Calu3 (cell line): ENCODE data around the gene DNAH1. TPM values are rescaled to one million over a fixed set of nuclear protein-coding genes. Genes with fewer than 3 reads are reported as not detected.

ENCODE experiments used
- BruUV-seq: library from RNA; stranded (reverse); fragments of 400-500 nt; replicated peaks from 2 replicates; lab custom pipeline; 2021; lab: Mats Ljungman, UMichigan
- CTCF ChIA-PET: fragments of 300-600 bp; sonication (Branson Sonifier 250); formaldehyde crosslinking; loops from one replicate; lab custom pipeline; 2022; ENCODE audit warnings: antibody characterized with exemption; lab: Charles Lee
- DNase-seq: peaks from one replicate; pipeline ENCODE4 v3.0.0; 2022
- H3K27ac Mint-ChIP-seq: one replicate; pipeline ENCODE4 v1.8.0; 2022; ENCODE audit warnings: mixed read lengths; ENCODE audit not compliant: unreplicated experiment
- H3K27me3 Mint-ChIP-seq: one replicate; pipeline ENCODE4 v1.8.0; 2022; ENCODE audit warnings: mixed read lengths; ENCODE audit not compliant: unreplicated experiment
- H3K36me3 Mint-ChIP-seq: one replicate; pipeline ENCODE4 v1.8.0; 2022; ENCODE audit warnings: mild to moderate bottlenecking, moderate library complexity, mixed read lengths; ENCODE audit not compliant: insufficient read depth, unreplicated experiment
- H3K4me1 Mint-ChIP-seq: one replicate; pipeline ENCODE4 v1.8.0; 2022; ENCODE audit warnings: mild to moderate bottlenecking, low read depth, mixed read lengths; ENCODE audit not compliant: unreplicated experiment
- H3K4me3 Mint-ChIP-seq: one replicate; pipeline ENCODE4 v1.8.0; 2022; ENCODE audit warnings: mild to moderate bottlenecking, low read depth, moderate library complexity, mixed read lengths; ENCODE audit not compliant: unreplicated experiment
- H3K9me3 Mint-ChIP-seq: one replicate; pipeline ENCODE4 v1.8.0; 2022; ENCODE audit warnings: low read depth, mixed read lengths; ENCODE audit not compliant: unreplicated experiment
- CTCF ChIP-seq: fragments of 200-600 bp; IDR thresholded peaks from one replicate; pipeline ENCODE4 v1.8.0; 2022; ENCODE audit warnings: antibody characterized with exemption; ENCODE audit not compliant: unreplicated experiment
- intact Hi-C: fragments of 100-400 bp; cut with micrococcal nuclease; formaldehyde crosslinking; loops from one replicate; pipeline ENCODE4 v1.10.0; 2022; ENCODE audit not compliant: unreplicated experiment
- total RNA-seq: library from RNA; stranded (reverse); gene quantifications from 2 replicates; pipeline ENCODE4 v1.2.3, GENCODE V29; 2022

Gene DNAH1
- total RNA-seq, 1 experiment from 2014 or later = 13.1 TPM

GRCh38 chr3:52354676-52355075 lies 38.6 kb downstream of the DNAH1 start:
- no peak for TF ChIP-seq CTCF
- Mint-ChIP-seq H3K4me1 (no peaks in the 10 kb centered on the region), H3K4me3 (no peak overlapping the region), H3K27ac (no peak overlapping the region), H3K27me3 (no peaks in the 10 kb centered on the region), H3K36me3 (no peaks in the 10 kb centered on the region), H3K9me3 (no peaks in the 10 kb centered on the region)
- CTCF ChIA-PET = no interaction called here
- intact Hi-C loops = no loop called here
- DNase-seq = no peak
- no TSS peak for BruUV-seq

DNA sequence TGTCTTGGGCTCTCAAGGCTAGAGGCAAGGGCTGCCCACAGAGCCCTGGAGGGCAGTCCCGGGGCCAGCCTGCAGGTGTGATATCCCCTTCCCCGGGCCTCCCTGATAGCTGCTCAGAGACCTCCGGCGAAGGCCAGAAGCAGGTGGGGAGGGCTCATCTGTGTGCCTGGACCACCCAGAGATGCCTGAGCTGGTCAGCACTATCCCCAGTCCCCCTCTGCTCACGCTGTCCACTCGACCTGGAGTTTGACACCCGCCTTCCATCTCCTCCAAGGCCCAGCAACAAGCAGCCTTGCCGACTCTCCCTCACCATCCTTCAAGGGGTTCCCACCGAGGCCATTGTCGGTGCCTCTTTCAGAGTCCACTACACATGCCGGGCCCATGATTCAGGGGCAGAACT lies 39.4 kb downstream of the DNAH1 start:
- no peaks in the 10 kb centered on the region for H3K9me3 Mint-ChIP-seq
- no peaks in the 10 kb centered on the region for H3K36me3 Mint-ChIP-seq
- no peak for TF ChIP-seq CTCF
- CTCF ChIA-PET = no interaction called here
- no peak for DNase-seq
- H3K27ac Mint-ChIP-seq = no peak overlapping the region
- no peaks in the 10 kb centered on the region for H3K4me1 Mint-ChIP-seq
- H3K4me3 Mint-ChIP-seq = no peak overlapping the region
- H3K27me3 Mint-ChIP-seq = no peaks in the 10 kb centered on the region
- intact Hi-C loops = no loop called here
- no TSS peak for BruUV-seq

- no peaks in the 10 kb centered on the region for H3K4me1 Mint-ChIP-seq
- BruUV-seq = no TSS peak
- H3K27me3 Mint-ChIP-seq = no peaks in the 10 kb centered on the region
- TF ChIP-seq CTCF = no peak
- H3K36me3 Mint-ChIP-seq = no peaks in the 10 kb centered on the region
- H3K4me3 Mint-ChIP-seq = no peak overlapping the region
- intact Hi-C loops = no loop called here
- H3K9me3 Mint-ChIP-seq = no peaks in the 10 kb centered on the region
- no peak for DNase-seq
- CTCF ChIA-PET = interaction anchor here (0.7 kb wide), 1 partner anchor 16 kb away, joined by 5 read pairs; no protein-coding TSS in a partner anchor
- no peak overlapping the region for H3K27ac Mint-ChIP-seq
These were observed 40.0 kb downstream of the DNAH1 start for GRCh38 chr3:52356126-52356525.

DNA sequence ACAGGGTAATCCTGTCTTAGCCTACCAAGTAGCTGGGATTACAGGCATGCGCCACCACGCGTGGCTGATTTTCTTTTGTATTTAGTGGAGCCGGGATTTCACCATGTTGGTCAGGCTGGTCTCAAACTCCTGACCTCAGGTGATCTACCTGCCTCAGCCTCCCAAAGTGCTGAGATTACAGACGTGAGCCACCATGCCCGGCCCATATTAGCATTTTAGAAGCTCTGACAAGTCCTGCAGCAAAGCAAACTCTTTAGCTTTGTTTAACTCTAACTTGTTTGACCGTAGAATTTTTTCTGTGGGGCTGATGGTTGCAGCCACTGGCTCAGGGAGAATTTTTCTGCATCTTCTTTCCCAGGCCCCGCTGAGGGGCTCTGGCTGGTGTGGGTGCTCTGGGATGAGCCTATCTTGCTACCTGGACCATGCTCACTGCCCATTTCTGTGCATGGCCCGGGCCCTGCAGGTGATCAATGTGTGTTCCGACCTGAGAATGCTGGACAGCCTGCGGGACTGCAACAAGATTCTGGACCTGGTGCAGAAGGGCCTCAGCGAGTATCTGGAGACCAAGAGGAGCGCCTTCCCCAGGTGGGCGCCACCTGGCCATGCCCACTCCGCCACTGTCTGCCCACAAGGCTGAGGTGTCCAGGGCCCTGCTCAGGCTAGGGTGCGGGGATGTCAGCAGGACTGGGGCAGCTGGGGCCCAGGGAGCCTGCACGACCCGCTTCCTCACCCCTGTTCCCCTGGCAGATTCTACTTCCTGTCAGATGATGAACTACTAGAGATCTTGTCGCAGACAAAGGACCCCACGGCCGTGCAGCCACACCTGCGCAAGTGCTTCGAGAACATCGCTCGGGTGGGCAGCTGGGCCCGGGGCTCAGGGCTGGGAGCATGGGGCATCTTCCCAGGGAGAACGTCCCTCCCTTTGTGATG lies 41.3 kb downstream of the DNAH1 start:
- no peaks in the 10 kb centered on the region for H3K36me3 Mint-ChIP-seq
- no peak for DNase-seq
- no TSS peak for BruUV-seq
- no peak overlapping the region for H3K27ac Mint-ChIP-seq
- CTCF ChIA-PET = no interaction called here
- no peak for TF ChIP-seq CTCF
- no peak overlapping the region for H3K4me3 Mint-ChIP-seq
- H3K4me1 Mint-ChIP-seq = no peaks in the 10 kb centered on the region
- no peaks in the 10 kb centered on the region for H3K9me3 Mint-ChIP-seq
- H3K27me3 Mint-ChIP-seq = no peaks in the 10 kb centered on the region
- intact Hi-C loops = no loop called here
